Suppressor macrophage (primary cell): Measurements from ENCODE around the gene GPS2.
A peak's percentile ranks its signal among the peaks of the same experiment; 100 is the strongest.

Experiments
- DNase-seq, 4 experiments: peaks; one replicate each; pipeline ENCODE4 v3.0.0-alpha.2; 2020 to 2022

GPS2 gene

DNA sequence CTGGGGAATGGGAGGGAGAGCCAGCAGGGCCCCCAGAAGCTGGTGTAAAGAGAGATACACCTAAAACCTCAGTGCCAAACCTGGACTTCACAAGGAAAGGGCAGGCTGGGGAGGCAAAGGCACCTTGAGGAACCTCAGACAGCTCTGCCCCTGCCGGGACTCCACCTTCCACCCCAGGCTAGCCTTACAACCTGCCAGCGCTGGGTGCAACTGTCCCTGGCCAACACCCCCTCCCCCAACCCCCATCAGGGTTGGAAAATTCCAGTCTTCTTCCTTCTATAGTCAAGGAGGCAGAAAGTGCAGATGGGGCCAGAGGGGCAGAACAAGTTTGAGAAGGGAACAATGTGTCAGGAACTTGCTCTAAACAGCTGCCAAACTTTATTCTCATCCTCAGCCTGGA lies 23.0 kb downstream of the GPS2 start:
- DNase-seq = no peak

DNA sequence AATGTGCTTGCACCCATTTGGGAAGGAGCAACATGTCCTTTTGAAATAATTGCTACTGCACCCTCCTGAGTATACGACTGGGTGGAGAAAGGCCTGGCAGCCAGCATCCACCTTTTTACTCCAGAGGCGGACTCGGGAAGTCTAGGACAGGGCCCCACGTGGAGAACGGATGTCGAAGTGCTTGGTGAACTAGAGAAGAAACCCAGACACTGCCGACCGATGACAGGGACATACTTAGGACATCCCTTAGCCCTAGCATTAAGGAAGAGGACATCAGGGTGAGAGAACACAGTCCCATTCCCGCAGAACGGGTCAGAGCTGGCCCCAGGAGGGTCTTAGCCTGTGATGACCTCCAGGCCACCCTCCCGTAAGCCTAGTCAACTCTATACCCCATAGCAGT lies 24.5 kb downstream of the GPS2 start:
- DNase-seq = no peak

DNA sequence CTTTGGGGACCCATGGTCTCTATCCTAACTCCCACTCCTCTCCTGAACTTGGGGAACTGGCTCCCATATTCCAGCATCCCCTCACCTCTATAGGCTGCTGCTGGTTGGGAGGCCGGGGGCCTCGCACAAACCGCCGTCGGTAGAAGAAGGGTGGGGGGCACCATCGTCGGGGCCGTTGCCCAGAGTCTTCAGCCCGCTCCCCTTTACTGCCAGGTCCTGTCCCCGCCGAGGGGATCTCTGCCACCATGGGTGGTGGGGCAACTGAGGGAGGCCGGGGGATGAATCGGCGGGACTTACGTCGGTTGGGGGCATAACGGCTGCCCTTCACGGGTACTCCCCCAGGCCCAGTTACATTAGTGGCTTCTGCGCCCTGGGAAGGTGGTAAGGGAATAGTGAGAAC lies 25.0 kb downstream of the GPS2 start:
- no peak for DNase-seq

DNA sequence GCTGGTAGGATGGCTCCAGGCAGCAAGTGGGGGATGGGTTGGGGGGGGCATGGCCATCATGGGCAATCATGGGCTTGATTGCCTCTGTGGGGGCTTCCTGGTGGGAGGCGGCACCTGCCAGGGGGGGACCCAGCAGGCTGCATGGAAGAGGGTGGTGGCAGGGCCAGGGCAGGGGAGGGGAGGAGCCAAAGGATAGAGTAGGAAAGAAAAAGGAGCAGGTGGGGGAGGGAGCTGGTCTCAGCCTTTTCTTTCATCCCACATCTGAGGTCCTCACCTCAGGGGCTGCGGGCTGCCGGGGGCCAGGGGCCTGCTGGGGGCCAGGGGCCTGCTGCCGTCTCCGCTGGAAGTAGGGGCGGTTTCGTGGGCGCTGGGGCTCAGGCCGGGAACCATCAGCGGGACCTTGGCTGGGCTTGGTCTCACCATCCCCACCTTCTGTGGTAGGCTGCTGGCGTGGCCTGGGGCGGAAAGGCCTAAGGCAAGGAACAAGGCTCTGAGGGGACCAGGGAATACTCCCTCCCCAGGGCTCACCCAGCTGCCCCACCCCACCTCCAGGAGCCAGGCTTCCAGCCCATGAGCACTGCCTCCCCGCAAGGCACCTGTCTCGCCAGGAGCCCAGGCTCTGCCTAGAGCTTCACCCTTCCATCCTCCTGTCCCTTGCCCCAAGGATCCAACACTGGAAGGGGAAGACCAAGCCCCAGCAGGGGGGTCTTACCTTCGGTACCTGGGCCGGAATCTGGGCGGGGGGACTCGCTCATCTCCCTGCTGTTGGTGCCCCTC lies 25.7 kb downstream of the GPS2 start:
- DNase-seq = no peak

DNA sequence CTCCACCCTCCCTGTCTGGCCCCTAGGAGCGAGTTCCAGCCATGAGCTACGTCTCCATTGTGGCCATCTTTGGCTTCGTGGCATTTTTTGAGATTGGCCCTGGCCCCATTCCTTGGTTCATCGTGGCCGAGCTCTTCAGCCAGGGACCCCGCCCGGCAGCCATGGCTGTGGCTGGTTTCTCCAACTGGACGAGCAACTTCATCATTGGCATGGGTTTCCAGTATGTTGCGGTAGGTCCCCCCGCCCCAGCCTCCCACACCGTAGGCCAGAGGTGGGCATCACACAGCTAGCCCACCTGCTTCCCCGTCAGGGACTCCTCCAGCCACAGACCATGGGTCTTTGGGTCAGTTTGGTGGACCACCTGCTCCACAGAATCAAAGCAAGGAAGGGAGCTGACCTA lies 29.5 kb downstream of the GPS2 start:
- DNase-seq = no peak

DNA sequence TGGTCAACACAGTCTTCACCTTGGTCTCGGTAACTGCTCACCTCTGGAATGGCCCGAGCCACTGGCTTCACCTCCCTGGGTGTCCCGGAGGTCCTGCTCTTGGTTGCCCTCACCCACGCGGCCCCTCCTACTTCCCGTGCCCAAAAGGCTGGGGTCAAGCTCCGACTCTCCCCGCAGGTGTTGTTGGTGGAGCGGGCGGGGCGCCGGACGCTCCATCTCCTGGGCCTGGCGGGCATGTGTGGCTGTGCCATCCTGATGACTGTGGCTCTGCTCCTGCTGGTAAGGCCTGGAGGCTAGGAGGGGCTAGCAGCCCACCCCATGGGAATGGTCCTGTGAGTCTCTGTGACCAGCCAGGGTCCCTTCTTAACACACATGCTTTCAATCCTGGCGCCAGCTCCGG lies 30.2 kb downstream of the GPS2 start:
- no peak for DNase-seq

DNA sequence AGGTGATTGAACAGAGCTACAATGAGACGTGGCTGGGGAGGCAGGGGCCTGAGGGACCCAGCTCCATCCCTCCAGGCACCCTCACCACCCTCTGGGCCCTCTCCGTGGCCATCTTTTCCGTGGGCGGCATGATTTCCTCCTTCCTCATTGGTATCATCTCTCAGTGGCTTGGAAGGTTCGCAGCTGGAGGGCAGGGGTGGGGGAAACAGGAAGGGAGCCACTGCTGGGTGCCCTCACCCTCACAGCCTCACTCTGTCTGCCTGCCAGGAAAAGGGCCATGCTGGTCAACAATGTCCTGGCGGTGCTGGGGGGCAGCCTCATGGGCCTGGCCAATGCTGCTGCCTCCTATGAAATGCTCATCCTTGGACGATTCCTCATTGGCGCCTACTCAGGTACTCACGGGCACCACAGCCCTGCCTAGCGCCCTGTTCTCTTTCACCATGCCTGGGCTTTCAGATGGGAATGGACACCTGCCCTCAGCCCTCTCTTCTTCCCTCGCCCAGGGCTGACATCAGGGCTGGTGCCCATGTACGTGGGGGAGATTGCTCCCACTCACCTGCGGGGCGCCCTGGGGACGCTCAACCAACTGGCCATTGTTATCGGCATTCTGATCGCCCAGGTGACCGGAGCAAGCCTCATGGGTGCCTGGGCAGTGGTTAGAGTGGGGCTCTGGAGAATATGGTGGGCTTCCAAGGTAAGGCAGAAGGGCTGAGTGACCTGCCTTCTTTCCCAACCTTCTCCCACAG lies 31.5 kb downstream of the GPS2 start:
- peak; percentile 32 to 55 (median 50) for DNase-seq

DNA sequence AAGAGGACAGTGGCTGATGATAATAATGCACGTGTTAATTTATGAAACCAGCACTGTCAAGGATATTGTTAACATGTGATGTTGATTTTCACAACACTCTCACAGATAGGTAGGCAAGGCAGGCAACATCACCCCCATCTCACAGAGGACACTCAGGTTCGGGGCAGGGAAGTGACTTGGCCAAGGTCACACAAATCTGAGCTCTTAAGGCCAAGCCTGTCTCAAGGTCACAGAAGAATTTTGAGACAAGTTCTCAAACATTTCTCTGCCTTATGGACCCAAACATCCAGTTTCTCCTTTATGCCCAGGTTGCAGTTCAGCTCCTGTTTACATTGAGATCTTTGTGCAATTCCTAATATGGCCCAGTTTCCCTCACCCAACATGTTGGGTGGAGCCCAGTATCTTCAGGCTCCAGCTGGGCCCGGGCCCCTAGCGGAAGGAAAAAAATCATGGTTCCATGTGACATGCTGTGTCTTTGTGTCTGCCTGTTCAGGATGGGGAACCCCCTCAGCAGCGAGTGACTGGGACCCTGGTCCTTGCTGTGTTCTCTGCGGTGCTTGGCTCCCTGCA lies 32.3 kb downstream of the GPS2 start:
- peak in 3 of 4 experiments; percentile 36 to 43 (median 41) for DNase-seq

DNA sequence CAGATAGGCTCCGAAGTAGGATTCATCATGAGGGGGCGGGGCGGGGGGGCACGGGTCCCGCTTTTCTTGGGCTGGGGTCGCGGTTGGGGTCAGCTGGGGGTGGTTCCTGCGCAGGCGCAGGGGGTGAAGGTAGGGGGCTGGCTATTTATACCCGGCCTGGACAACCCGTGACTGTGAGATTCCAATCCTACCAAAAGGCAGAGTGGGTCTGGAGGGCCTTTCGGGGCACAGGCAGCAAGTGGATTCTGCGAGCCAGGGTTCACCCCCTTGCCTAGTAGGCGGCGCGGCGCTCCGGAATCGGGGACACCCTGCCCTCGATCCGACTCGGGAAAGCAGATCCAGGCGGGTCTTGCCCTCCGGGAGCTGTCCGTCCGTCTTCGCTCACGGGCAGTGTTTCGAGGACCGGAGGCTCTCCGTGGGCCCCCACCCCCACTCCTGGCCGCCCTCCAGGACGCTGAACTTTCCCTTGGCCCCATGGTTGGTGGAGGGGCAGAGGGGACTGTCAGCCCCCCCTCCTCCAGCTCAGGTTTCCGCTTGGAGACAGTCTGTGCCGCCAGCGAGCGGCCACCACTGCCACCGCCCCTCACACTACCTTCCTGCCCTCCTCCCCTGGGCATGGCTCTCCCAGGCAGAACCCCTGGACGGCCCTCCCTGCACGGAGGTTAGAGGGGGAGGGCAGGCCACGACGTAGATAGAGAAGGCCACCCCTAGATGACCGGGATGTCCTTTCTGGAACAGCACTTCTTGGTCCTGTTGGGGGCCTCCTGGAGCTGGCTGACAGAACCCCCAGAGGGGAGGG lies 33.0 kb downstream of the GPS2 start:
- DNase-seq = peak in 1 of 4 experiments; percentile 18

DNA sequence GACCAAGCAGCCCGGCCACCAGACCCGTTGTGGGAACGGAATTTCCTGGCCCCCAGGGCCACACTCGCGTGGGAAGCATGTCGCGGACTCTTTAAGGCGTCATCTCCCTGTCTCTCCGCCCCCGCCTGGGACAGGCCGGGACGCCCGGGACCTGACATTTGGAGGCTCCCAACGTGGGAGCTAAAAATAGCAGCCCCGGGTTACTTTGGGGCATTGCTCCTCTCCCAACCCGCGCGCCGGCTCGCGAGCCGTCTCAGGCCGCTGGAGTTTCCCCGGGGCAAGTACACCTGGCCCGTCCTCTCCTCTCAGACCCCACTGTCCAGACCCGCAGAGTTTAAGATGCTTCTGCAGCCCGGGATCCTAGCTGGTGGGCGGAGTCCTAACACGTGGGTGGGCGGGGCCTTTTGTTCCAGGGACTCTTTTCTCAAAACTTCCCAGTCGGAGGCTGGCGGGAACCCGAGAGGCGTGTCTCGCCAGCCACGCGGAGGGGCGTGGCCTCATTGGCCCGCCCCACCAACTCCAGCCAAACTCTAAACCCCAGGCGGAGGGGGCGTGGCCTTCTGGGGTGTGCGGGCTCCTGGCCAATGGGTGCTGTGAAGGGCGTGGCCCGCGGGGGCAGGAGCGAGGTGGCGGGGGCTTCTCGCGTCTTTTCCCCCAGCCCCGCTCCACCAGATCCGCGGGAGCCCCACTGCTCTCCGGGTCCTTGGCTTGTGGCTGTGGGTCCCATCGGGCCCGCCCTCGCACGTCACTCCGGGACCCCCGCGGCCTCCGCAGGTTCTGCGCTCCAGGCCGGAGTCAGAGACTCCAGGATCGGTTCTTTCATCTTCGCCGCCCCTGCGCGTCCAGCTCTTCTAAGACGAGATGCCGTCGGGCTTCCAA lies 33.8 kb downstream of the GPS2 start, which contains the start of gene SLC2A4:
SLC2A4 (plus strand) TSS at position 645 of the 879 bp plus-strand sequence; CDS start at position 862, 217 bp downstream.
- peak; percentile 96 to 97 (median 96) for DNase-seq

DNA sequence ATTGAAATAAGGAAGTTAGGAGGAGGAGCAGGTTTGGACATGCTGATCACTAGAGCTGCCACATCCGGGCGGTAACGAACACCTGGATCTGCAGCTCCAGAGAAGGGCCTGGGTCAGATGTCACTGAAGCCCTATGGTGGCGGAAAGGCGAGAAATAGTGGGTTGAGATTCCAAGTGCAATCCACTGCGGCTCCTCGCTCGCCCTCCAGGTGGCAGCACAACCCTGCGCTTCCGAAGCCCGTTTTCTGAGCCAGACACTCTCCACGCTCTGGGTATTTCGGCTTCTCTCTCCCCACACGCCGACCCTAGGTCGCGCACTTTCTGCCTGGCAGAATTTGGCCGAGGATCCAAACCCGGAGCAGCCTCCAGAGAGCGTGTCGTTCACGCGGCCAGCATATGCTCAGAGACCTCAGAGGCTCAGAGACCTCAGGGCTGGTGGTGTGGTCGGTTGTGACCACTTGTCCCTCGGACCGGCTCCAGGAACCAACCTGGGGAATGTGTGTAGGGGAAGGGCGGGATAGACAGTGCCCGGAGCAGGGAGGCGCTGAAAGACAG lies 34.6 kb downstream of the GPS2 start:
- DNase-seq = peak; percentile 87 to 91 (median 89)

DNA sequence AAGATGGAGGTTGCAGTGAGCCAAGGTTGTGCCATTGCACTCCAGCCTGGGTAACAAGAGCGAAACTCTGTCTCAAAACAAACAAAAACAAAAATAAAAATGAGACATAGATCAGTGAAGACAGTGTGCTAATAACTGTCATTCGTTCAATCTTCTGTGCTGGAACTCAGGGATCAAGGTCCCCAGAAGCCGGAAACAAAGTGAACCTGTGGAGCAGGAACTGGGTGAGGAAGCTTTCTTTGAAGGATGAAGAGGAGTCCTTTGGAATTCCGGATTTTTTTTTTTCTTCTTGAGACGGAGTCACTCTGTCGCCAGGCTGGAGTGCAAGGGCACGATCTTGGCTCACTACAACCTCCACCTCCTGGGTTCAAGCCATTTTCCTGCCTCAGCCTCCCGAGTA lies 35.7 kb downstream of the GPS2 start:
- no peak for DNase-seq

DNA sequence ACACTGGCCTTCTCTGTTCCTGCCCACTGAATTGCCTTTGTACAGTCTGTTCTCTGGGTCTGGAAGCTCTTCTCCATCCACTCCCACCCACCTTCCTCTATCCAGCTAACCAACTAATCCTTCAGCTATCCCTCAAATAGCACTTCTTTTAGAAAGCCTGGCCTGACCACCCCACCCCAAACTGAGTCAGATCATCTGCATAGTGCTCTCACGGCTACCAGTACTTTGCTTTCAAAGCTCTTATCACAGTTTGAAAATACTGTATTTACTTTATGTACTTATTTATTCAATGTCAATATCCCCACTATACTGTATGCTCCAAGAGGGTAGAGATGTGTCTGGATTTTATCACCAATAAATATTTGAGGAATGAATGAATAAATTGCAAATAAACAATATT lies 48.4 kb downstream of the GPS2 start:
- DNase-seq = no peak

DNA sequence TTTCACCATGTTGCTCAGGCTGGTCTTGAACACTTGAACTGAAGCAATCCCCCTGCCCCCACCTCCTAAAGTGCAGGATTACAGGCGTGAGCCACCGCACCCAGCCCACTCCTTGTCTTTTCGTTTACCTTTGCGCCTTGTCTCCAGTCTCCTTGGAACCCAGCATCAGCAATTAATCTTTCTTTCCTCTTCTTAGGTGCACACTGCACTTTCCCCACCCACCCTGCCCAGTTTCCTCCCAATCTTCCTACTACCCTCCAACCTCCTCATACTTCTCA lies 51.4 kb downstream of the GPS2 start:
- DNase-seq = no peak

DNA sequence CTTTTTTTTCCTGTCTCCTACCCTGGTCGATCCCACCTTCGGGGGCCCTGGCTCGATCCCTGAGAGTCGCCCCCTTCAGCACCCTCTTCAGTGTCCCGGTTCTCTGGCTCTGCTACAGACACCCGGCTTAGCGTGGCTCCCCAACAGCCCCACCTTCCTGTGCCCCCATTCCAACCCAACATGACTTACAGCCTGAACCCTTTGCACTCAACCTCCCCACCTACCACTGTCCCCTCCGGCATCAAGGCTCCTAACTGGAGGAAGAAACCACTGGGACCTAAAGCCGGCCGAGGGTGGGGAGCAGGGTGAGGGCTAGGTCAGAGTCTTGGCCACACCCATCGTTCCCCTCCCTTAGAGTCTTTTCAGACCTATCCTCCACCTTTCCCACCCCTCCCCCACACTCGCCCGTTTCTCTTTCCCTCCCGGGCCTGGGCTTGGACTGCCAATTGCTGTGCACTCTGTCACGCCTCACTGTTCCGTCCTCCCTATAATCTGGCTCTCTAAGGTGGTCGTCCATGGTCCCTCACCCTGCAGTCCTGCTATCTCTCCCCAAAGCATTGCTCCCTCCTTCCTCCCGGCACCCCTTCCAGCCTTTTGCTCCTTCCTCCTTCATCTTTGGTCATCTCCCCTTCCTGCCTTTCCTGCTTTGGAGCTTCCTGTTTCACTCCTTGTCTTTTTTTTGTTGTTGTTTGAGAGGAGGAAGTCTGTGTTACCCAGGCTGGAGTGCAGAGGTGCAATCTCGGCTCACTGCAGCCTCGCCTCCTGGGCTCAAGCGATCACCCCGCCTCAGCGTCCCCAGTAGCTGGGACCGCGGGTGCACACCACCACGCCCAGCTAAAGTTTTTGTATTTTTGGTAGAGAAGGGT lies 52.0 kb downstream of the GPS2 start:
- peak in 3 of 4 experiments; percentile 55 to 60 (median 57) for DNase-seq
